ENCODE data around the gene CPEB4. TPM values are rescaled to one million over a fixed set of nuclear protein-coding genes. Genes with fewer than 3 reads are reported as not detected.

The CPEB4 gene
- total RNA-seq, 1 experiment from 2014 or later: 15.4 TPM

GRCh38 chr5:173954671-173955521 lies 66.7 kb downstream of the CPEB4 start:
- DNase-seq: no peak
- ChIA-PET CTCF (interaction anchor here (0.5 kb wide), 1 partner anchor 24 kb away, joined by 5 read pairs; no protein-coding TSS in a partner anchor), POLR2A (ENCODE audit: unreplicated experiment) (no interaction called here)
- intact Hi-C loops (cut with micrococcal nuclease; ENCODE audit: unreplicated experiment): no loop called here
- BruUV-seq (replicated peaks): no TSS peak
- Histone ChIP-seq H2AFZ (no peak overlapping the region), H3K9me3 (ENCODE audit: insufficient read depth, low read depth) (no peaks in the 10 kb centered on the region), H3F3A (ENCODE audit: insufficient read depth, low read depth) (peaks cover 5% of the 10 kb centered on the region; the same call in 1 of the 2 replicates), H3K27ac (no peak overlapping the region), H3K9me2 (ENCODE audit: insufficient read depth) (no peaks in the 10 kb centered on the region), H3K36me3 (ENCODE audit: low read depth) (peaks cover 6% of the 10 kb centered on the region), H3K27me3 (ENCODE audit: insufficient read depth, low read depth) (no peaks in the 10 kb centered on the region), H3K4me1 (replicated peaks; ENCODE audit: insufficient read depth) (no peaks in the 10 kb centered on the region), H4K20me1 (ENCODE audit: insufficient read depth) (no peaks in the 10 kb centered on the region), H3K79me2 (ENCODE audit: low read depth) (no peaks in the 10 kb centered on the region), H3K4me3 (no peak overlapping the region), H3K4me2 (no peak overlapping the region)
- TF ChIP-seq CTCF (conservative IDR thresholded peaks at IDR 0.05): no peak

GRCh38 chr5:173960986-173961385 lies 72.8 kb downstream of the CPEB4 start:
- no peak overlapping the region for H2AFZ ChIP-seq

GRCh38 chr5:173961418-173961817 lies 73.3 kb downstream of the CPEB4 start:
- Histone ChIP-seq H3K36me3 (ENCODE audit: low read depth) (no peaks in the 10 kb centered on the region), H3K4me1 (replicated peaks; ENCODE audit: insufficient read depth) (peaks cover 8% of the 10 kb centered on the region), H3K4me2 (no peak overlapping the region), H3K9me3 (ENCODE audit: insufficient read depth, low read depth) (no peaks in the 10 kb centered on the region), H2AFZ (no peak overlapping the region), H3F3A (ENCODE audit: insufficient read depth, low read depth) (peaks cover 22% of the 10 kb centered on the region), H3K9me2 (ENCODE audit: insufficient read depth) (no peaks in the 10 kb centered on the region; the same call in 1 of the 2 replicates), H4K20me1 (ENCODE audit: insufficient read depth) (no peaks in the 10 kb centered on the region; the same call in 1 of the 2 replicates), H3K79me2 (ENCODE audit: low read depth) (no peaks in the 10 kb centered on the region), H3K27ac (no peak overlapping the region), H3K27me3 (ENCODE audit: insufficient read depth, low read depth) (no peaks in the 10 kb centered on the region), H3K4me3 (no peak overlapping the region)
- intact Hi-C loops (cut with micrococcal nuclease; ENCODE audit: unreplicated experiment): loop anchor here (5.0 kb wide), 1 partner anchor 74 kb away; the partner anchor contains the start of gene CPEB4
- DNase-seq: no peak
- no TSS peak for BruUV-seq (replicated peaks)
- TF ChIP-seq EZH2 (IDR thresholded peaks at IDR 0.05; ENCODE audit: low read depth): no peak
- no peak for TF ChIP-seq CTCF (conservative IDR thresholded peaks at IDR 0.05)
- ChIA-PET CTCF (no interaction called here), POLR2A (ENCODE audit: unreplicated experiment) (no interaction called here)

More at GRCh38 chr5:173960986-173961385, 72.8 kb downstream of the CPEB4 start:
- POLR2A ChIA-PET (ENCODE audit: unreplicated experiment): no interaction called here
- Histone ChIP-seq H3K4me2 (no peak overlapping the region), H3F3A (ENCODE audit: insufficient read depth, low read depth) (peaks cover 22% of the 10 kb centered on the region), H3K79me2 (ENCODE audit: low read depth) (no peaks in the 10 kb centered on the region), H3K4me3 (no peak overlapping the region), H3K9me3 (ENCODE audit: insufficient read depth, low read depth) (no peaks in the 10 kb centered on the region), H3K27ac (no peak overlapping the region), H3K27me3 (ENCODE audit: insufficient read depth, low read depth) (no peaks in the 10 kb centered on the region), H3K9me2 (ENCODE audit: insufficient read depth) (no peaks in the 10 kb centered on the region; the same call in 1 of the 2 replicates), H3K4me1 (replicated peaks; ENCODE audit: insufficient read depth) (peaks cover 8% of the 10 kb centered on the region), H3K36me3 (ENCODE audit: low read depth) (no peaks in the 10 kb centered on the region), H4K20me1 (ENCODE audit: insufficient read depth) (no peaks in the 10 kb centered on the region; the same call in 1 of the 2 replicates)
- TF ChIP-seq CTCF (conservative IDR thresholded peaks at IDR 0.05) (no peak), EZH2 (IDR thresholded peaks at IDR 0.05; ENCODE audit: low read depth) (no peak)
- BruUV-seq (replicated peaks): no TSS peak
- CTCF ChIA-PET: no interaction called here
- intact Hi-C loops (cut with micrococcal nuclease; ENCODE audit: unreplicated experiment): loop anchor here (5.0 kb wide), 1 partner anchor 74 kb away; the partner anchor contains the start of gene CPEB4
- DNase-seq: no peak

All from PC-9 (cell line).